ENCODE results near the gene GAS2L1. TPM values are rescaled to one million over a fixed set of nuclear protein-coding genes. Genes with fewer than 3 reads are reported as not detected.
A peak's percentile ranks its signal among the peaks of the same experiment; 100 is the strongest.

The GAS2L1 gene
- total RNA-seq, 1 donor from 2014 or later = 1.5 TPM

GRCh38 chr22:29298641-29299040 lies 7.8 kb upstream of the GAS2L1 start:
- Mint-ChIP-seq H3K4me3 (no peak overlapping the region), H3K27ac (no peak overlapping the region), H3K27me3 (no peaks in the 10 kb centered on the region), H3K36me3 (ENCODE audit: low read depth) (peaks cover 60% of the 10 kb centered on the region), H3K4me1 (peaks cover 6% of the 10 kb centered on the region), H3K9me3 (no peaks in the 10 kb centered on the region)
- intact Hi-C loops (cut with micrococcal nuclease) = no loop called here
- no peak for DNase-seq

GRCh38 chr22:29299136-29299900 lies 7.1 kb upstream of the GAS2L1 start:
- Mint-ChIP-seq H3K27me3 (peaks cover 1% of the 10 kb centered on the region), H3K4me1 (peaks cover 6% of the 10 kb centered on the region), H3K4me3 (no peak overlapping the region), H3K27ac (peak overlapping the region; percentile 20), H3K36me3 (ENCODE audit: low read depth) (peaks cover 54% of the 10 kb centered on the region), H3K9me3 (no peaks in the 10 kb centered on the region)
- DNase-seq = no peak
- intact Hi-C loops (cut with micrococcal nuclease) = no loop called here

- DNase-seq = no peak
- Mint-ChIP-seq H3K36me3 (ENCODE audit: low read depth) (peaks cover 49% of the 10 kb centered on the region), H3K27me3 (peaks cover 6% of the 10 kb centered on the region), H3K27ac (no peak overlapping the region), H3K4me1 (peaks cover 6% of the 10 kb centered on the region), H3K9me3 (no peaks in the 10 kb centered on the region), H3K4me3 (no peak overlapping the region)
- intact Hi-C loops (cut with micrococcal nuclease) = no loop called here
Measured at GRCh38 chr22:29300467-29300806, 6.0 kb upstream of the GAS2L1 start.

- H3K27ac Mint-ChIP-seq = peak overlapping the region; percentile 34
- peaks cover 8% of the 10 kb centered on the region for H3K27me3 Mint-ChIP-seq
- DNase-seq = no peak
- no peak overlapping the region for H3K4me3 Mint-ChIP-seq
- peaks cover 45% of the 10 kb centered on the region for H3K36me3 Mint-ChIP-seq (ENCODE audit: low read depth)
- no peaks in the 10 kb centered on the region for H3K9me3 Mint-ChIP-seq
- H3K4me1 Mint-ChIP-seq = peaks cover 7% of the 10 kb centered on the region
- intact Hi-C loops (cut with micrococcal nuclease) = no loop called here
Measured at GRCh38 chr22:29300807-29301601, 5.4 kb upstream of the GAS2L1 start.

GRCh38 chr22:29301716-29302401 lies 4.6 kb upstream of the GAS2L1 start:
- peaks cover 39% of the 10 kb centered on the region for H3K36me3 Mint-ChIP-seq (ENCODE audit: low read depth)
- H3K9me3 Mint-ChIP-seq = no peaks in the 10 kb centered on the region
- intact Hi-C loops (cut with micrococcal nuclease) = no loop called here
- DNase-seq = peak; percentile 60
- H3K27ac Mint-ChIP-seq = no peak overlapping the region
- H3K27me3 Mint-ChIP-seq = peaks cover 10% of the 10 kb centered on the region
- peaks cover 7% of the 10 kb centered on the region for H3K4me1 Mint-ChIP-seq
- H3K4me3 Mint-ChIP-seq = no peak overlapping the region

GRCh38 chr22:29302402-29302680 lies 4.1 kb upstream of the GAS2L1 start:
- Mint-ChIP-seq H3K9me3 (no peaks in the 10 kb centered on the region), H3K4me1 (peaks cover 7% of the 10 kb centered on the region), H3K4me3 (no peak overlapping the region), H3K27me3 (peaks cover 10% of the 10 kb centered on the region), H3K36me3 (ENCODE audit: low read depth) (peaks cover 34% of the 10 kb centered on the region), H3K27ac (no peak overlapping the region)
- DNase-seq = no peak
- intact Hi-C loops (cut with micrococcal nuclease) = no loop called here

GRCh38 chr22:29302681-29303465 lies 3.6 kb upstream of the GAS2L1 start:
- H3K27me3 Mint-ChIP-seq = peaks cover 10% of the 10 kb centered on the region
- no peak for DNase-seq
- H3K36me3 Mint-ChIP-seq (ENCODE audit: low read depth) = peaks cover 29% of the 10 kb centered on the region
- H3K4me3 Mint-ChIP-seq = no peak overlapping the region
- no peaks in the 10 kb centered on the region for H3K9me3 Mint-ChIP-seq
- intact Hi-C loops (cut with micrococcal nuclease) = no loop called here
- H3K4me1 Mint-ChIP-seq = peaks cover 7% of the 10 kb centered on the region
- no peak overlapping the region for H3K27ac Mint-ChIP-seq

GRCh38 chr22:29305836-29306174 lies 645 bp upstream of the GAS2L1 start:
- no peak overlapping the region for H3K27ac Mint-ChIP-seq
- H3K36me3 Mint-ChIP-seq (ENCODE audit: low read depth) = peaks cover 6% of the 10 kb centered on the region
- H3K9me3 Mint-ChIP-seq = no peaks in the 10 kb centered on the region
- DNase-seq = no peak
- peaks cover 10% of the 10 kb centered on the region for H3K27me3 Mint-ChIP-seq
- intact Hi-C loops (cut with micrococcal nuclease) = loop anchor here (2.0 kb wide), 1 partner anchor 37 kb away; the partner anchor contains the start of gene EWSR1
- peaks cover 5% of the 10 kb centered on the region for H3K4me1 Mint-ChIP-seq
- peak overlapping the region; percentile 83 for H3K4me3 Mint-ChIP-seq

GRCh38 chr22:29306835-29307595 lies 565 bp downstream of the GAS2L1 start:
- peak; percentile 87 for DNase-seq
- peak overlapping the region; percentile 13 for H3K27ac Mint-ChIP-seq
- no peaks in the 10 kb centered on the region for H3K36me3 Mint-ChIP-seq (ENCODE audit: low read depth)
- peaks cover 4% of the 10 kb centered on the region for H3K4me1 Mint-ChIP-seq
- H3K4me3 Mint-ChIP-seq = peak overlapping the region; percentile 83
- H3K27me3 Mint-ChIP-seq = peaks cover 11% of the 10 kb centered on the region
- intact Hi-C loops (cut with micrococcal nuclease) = loop anchor here (2.0 kb wide), 1 partner anchor 38 kb away; the partner anchor contains the start of gene EWSR1
- no peaks in the 10 kb centered on the region for H3K9me3 Mint-ChIP-seq

- Mint-ChIP-seq H3K4me3 (peak overlapping the region; percentile 77), H3K9me3 (no peaks in the 10 kb centered on the region), H3K4me1 (peaks cover 4% of the 10 kb centered on the region), H3K27ac (peak overlapping the region; percentile 13), H3K27me3 (peaks cover 15% of the 10 kb centered on the region), H3K36me3 (ENCODE audit: low read depth) (no peaks in the 10 kb centered on the region)
- intact Hi-C loops (cut with micrococcal nuclease) = loop anchor here (2.0 kb wide), 1 partner anchor 39 kb away; the partner anchor contains the start of gene EWSR1
- DNase-seq = no peak
Measured at GRCh38 chr22:29307596-29308147, 1.2 kb downstream of the GAS2L1 start.

GRCh38 chr22:29308148-29308790 lies 1.8 kb downstream of the GAS2L1 start:
- H3K27ac Mint-ChIP-seq = no peak overlapping the region
- no peaks in the 10 kb centered on the region for H3K36me3 Mint-ChIP-seq (ENCODE audit: low read depth)
- intact Hi-C loops (cut with micrococcal nuclease) = no loop called here
- H3K4me3 Mint-ChIP-seq = peak overlapping the region; percentile 41
- DNase-seq = no peak
- peaks cover 21% of the 10 kb centered on the region for H3K27me3 Mint-ChIP-seq
- no peaks in the 10 kb centered on the region for H3K9me3 Mint-ChIP-seq
- peaks cover 4% of the 10 kb centered on the region for H3K4me1 Mint-ChIP-seq

- H3K27ac Mint-ChIP-seq = peak overlapping the region; percentile 57
- peak; percentile 78 for DNase-seq
- peaks cover 6% of the 10 kb centered on the region for H3K4me1 Mint-ChIP-seq
- intact Hi-C loops (cut with micrococcal nuclease) = no loop called here
- peak overlapping the region; percentile 41 for H3K4me3 Mint-ChIP-seq
- H3K36me3 Mint-ChIP-seq (ENCODE audit: low read depth) = no peaks in the 10 kb centered on the region
- no peaks in the 10 kb centered on the region for H3K9me3 Mint-ChIP-seq
- H3K27me3 Mint-ChIP-seq = peaks cover 26% of the 10 kb centered on the region
Measured at GRCh38 chr22:29308791-29309262, 2.4 kb downstream of the GAS2L1 start.
